ENCODE data around the gene MRPL1. TPM values are rescaled to one million over a fixed set of nuclear protein-coding genes. Genes with fewer than 3 reads are reported as not detected.
"Not testable (repeated sequence)": the region's sequence is repeated elsewhere in the genome, so short reads cannot be mapped to it uniquely, and the experiment has no call there.

Gene MRPL1
- total RNA-seq, 3 donors from 2014 or later = 28.3 to 35.0 (median 29.1) TPM

DNA sequence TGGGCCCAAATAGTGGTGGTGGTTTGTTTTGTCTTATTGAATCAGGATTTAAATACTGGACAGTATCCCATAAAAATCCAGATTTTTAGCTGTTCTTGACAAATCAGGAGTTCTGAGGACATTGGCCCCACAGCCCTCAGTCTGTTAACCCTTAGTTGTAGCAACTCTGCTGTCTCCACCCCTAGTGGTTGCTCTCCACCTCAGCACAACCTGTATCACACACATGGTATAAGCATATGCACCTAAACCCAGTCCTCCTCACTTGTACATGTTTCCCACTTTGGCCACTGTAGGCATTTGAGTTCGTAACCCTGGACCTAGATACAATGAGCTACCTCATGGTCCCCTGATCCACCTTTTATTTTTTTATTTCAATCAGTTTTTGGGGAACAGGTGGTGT lies 75.9 kb downstream of the MRPL1 start:
- no peaks in the 10 kb centered on the region for H3K36me3 ChIP-seq (ENCODE audit: low read depth)
- DNase-seq = no peak
- intact Hi-C loops (cut with DNase I, micrococcal nuclease) = no loop called here
- no peak overlapping the region for H3K4me3 ChIP-seq
- TF ChIP-seq, protein P1, sequence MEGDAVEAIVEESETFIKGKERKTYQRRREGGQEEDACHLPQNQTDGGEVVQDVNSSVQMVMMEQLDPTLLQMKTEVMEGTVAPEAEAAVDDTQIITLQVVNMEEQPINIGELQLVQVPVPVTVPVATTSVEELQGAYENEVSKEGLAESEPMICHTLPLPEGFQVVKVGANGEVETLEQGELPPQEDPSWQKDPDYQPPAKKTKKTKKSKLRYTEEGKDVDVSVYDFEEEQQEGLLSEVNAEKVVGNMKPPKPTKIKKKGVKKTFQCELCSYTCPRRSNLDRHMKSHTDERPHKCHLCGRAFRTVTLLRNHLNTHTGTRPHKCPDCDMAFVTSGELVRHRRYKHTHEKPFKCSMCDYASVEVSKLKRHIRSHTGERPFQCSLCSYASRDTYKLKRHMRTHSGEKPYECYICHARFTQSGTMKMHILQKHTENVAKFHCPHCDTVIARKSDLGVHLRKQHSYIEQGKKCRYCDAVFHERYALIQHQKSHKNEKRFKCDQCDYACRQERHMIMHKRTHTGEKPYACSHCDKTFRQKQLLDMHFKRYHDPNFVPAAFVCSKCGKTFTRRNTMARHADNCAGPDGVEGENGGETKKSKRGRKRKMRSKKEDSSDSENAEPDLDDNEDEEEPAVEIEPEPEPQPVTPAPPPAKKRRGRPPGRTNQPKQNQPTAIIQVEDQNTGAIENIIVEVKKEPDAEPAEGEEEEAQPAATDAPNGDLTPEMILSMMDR (IDR thresholded peaks at IDR 0.05) = no peak
- no peaks in the 10 kb centered on the region for H3K4me1 ChIP-seq (ENCODE audit: low read depth)
- no peak for ATAC-seq
- no peaks in the 10 kb centered on the region for H3K9me3 ChIP-seq

DNA sequence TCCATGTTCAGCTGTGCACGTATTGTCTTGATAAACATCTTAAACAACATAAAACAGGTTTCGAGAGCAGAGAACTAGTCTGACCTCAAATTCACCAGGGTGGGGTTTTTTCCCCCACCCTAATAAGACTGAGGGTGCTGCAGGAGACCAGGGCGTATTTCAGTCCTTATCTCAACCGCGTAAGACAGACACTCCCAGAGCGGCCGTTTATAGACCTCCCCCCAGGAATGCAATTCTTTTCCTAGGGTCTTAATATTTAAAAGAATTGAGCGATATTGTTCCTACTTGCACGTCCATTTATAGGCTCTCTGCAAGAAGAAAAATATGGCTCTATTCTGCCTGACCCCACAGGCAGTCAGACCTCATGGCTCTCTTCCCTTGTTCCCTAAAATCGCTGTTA lies 83.3 kb downstream of the MRPL1 start:
- ATAC-seq; H3K36me3 ChIP-seq (ENCODE audit: low read depth); DNase-seq; intact Hi-C loops (cut with DNase I, micrococcal nuclease); H3K4me3 ChIP-seq; H3K9me3 ChIP-seq; H3K4me1 ChIP-seq (ENCODE audit: low read depth): not testable (repeated sequence)

DNA sequence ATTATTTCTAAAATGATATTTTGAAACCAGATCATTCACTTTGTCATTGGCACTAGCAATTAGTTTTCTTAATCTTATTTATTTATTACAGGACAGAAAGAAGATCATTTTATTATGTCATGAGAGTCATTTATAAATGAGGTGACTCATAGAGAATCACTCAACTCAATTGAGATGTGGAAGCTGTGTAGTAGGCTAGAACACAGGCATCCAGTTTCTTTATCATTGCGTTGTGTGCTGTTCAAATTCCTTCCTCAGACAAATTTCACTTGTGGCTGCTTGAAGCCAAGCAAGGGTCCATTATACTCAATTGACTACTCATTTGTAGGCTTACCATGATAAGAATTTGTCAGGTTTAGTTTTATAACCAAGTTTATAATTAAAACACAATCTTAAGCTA lies 87.6 kb downstream of the MRPL1 start:
- TF ChIP-seq, protein P1 (IDR thresholded peaks at IDR 0.05) = no peak
- no peaks in the 10 kb centered on the region for H3K36me3 ChIP-seq (ENCODE audit: low read depth)
- DNase-seq (no peak), ATAC-seq (no peak)
- H3K4me3 ChIP-seq = no peak overlapping the region
- H3K9me3 ChIP-seq = peaks cover 4% of the 10 kb centered on the region
- no peaks in the 10 kb centered on the region for H3K4me1 ChIP-seq (ENCODE audit: low read depth)
- intact Hi-C loops (cut with DNase I, micrococcal nuclease) = no loop called here

DNA sequence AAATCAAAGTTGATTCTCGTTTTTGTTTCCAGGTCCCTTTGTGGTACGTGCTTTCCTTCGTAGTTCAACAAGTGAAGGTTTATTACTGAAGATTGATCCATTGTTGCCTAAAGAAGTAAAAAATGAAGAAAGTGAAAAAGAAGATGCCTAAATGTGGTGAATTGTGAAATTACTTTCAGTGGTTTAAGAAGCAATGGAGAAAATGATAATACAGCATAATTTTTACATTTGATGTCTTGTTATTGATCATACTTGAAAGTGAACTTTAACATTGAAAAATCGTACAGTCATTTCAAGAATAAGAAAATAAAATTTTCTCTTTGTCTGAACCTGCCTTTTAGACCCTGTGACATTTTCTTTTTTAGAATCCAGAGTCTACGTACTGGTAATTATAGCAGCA lies 89.8 kb downstream of the MRPL1 start:
- TF ChIP-seq, protein P1 (IDR thresholded peaks at IDR 0.05) = no peak
- DNase-seq = no peak
- no peak for ATAC-seq
- no peak overlapping the region for H3K4me3 ChIP-seq
- intact Hi-C loops (cut with DNase I, micrococcal nuclease) = no loop called here
- no peaks in the 10 kb centered on the region for H3K4me1 ChIP-seq (ENCODE audit: low read depth)
- H3K9me3 ChIP-seq = no peaks in the 10 kb centered on the region
- H3K36me3 ChIP-seq (ENCODE audit: low read depth) = no peaks in the 10 kb centered on the region

DNA sequence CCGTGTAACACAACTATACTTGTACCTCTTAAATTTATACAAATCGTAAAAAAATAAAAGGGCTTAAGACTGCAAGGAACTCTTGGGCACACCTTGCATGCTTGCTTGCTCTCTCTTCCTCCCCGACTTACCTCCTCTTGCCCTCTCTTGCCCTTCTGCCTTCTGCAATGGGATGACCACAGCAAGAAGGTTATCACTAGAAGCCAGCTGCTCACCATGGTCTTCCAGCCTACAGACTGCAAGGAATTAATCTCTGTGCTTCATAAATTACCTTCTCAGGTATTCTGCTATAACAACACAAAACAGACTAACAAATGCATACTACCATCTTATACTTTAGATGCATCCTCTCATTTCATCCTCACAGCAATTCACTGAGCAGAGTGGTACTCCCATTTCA lies 92.1 kb downstream of the MRPL1 start:
- intact Hi-C loops (cut with DNase I, micrococcal nuclease) = loop anchor here in 1 of 2 donors (5.0 kb wide), 1 partner anchor 563 kb away; no protein-coding TSS in a partner anchor
- ATAC-seq = no peak
- no peaks in the 10 kb centered on the region for H3K9me3 ChIP-seq
- DNase-seq = no peak
- H3K4me3 ChIP-seq = no peak overlapping the region
- TF ChIP-seq, protein P1 (IDR thresholded peaks at IDR 0.05) = no peak
- H3K36me3 ChIP-seq (ENCODE audit: low read depth) = no peaks in the 10 kb centered on the region
- H3K4me1 ChIP-seq (ENCODE audit: low read depth) = no peaks in the 10 kb centered on the region

DNA sequence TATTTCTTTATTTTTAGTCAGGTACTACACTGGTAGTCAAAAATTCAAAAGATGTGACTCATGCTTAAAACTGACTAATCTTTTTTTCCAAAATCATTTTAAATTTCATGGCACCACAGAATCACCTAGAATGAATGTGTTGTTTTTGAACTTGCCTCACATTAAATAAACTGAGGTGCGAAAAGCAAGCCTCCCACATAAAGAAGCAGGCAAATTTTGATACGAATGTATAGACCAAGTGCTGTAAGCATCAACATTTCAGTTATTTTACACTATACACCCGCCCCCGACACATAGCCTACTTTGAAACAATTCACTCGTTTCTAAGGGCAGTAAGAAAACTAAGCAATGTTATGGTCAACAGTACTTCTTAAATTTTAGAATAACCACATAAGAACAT lies 94.3 kb downstream of the MRPL1 start:
- H3K4me3 ChIP-seq = no peak overlapping the region
- no peaks in the 10 kb centered on the region for H3K4me1 ChIP-seq (ENCODE audit: low read depth)
- intact Hi-C loops (cut with DNase I, micrococcal nuclease) = loop anchor here in 1 of 2 donors (5.0 kb wide), 1 partner anchor 560 kb away; no protein-coding TSS in a partner anchor
- H3K36me3 ChIP-seq (ENCODE audit: low read depth) = no peaks in the 10 kb centered on the region
- no peak for ATAC-seq
- no peak for DNase-seq
- TF ChIP-seq, protein P1 (IDR thresholded peaks at IDR 0.05) = no peak
- no peaks in the 10 kb centered on the region for H3K9me3 ChIP-seq
